Endodermal cell (in vitro differentiated cells): ENCODE results near the gene PTPN22. TPM values are rescaled to one million over a fixed set of nuclear protein-coding genes. Genes with fewer than 3 reads are reported as not detected.

Experiments used
- DNase-seq: peaks from one replicate; pipeline ENCODE4 v3.0.0-alpha.2; 2017
- H3K27ac ChIP-seq: 2 replicates; pipeline ENCODE4 v1.5.1; 2013; ENCODE audit warnings: mild to moderate bottlenecking, low read depth, low read length, moderate library complexity
- H3K27me3 ChIP-seq: 2 replicates; pipeline ENCODE4 v1.6.1; 2013; ENCODE audit warnings: mild to moderate bottlenecking, low read length, moderate library complexity; ENCODE audit not compliant: insufficient read depth, control insufficient read depth, poor library complexity, severe bottlenecking
- H3K36me3 ChIP-seq: 2 replicates; pipeline ENCODE4 v1.7.0; 2013; ENCODE audit warnings: mild to moderate bottlenecking, low read length, moderate library complexity; ENCODE audit not compliant: control insufficient read depth, insufficient read depth
- H3K4me1 ChIP-seq: one replicate; pipeline ENCODE4 v1.7.0; 2013; ENCODE audit warnings: low read length; ENCODE audit not compliant: control insufficient read depth, insufficient read depth
- H3K4me3 ChIP-seq: 2 replicates; pipeline ENCODE4 v1.5.1; 2013; ENCODE audit warnings: mild to moderate bottlenecking, low read length, moderate library complexity
- H3K9ac ChIP-seq: 2 replicates; pipeline ENCODE4 v1.6.1; 2013; ENCODE audit warnings: mild to moderate bottlenecking, low read length, moderate library complexity; ENCODE audit not compliant: poor library complexity, severe bottlenecking; ENCODE audit errors: extremely low read depth
- H3K9me3 ChIP-seq: 2 replicates; pipeline ENCODE4 v1.6.1; 2013; ENCODE audit warnings: mild to moderate bottlenecking, low read length, moderate library complexity; ENCODE audit not compliant: control insufficient read depth
- H3K27ac Mint-ChIP-seq: 2 replicates; pipeline ENCODE4 v1.8.0; 2020; ENCODE audit warnings: mixed read lengths
- H3K27me3 Mint-ChIP-seq: 2 replicates; pipeline ENCODE4 v1.8.0; 2021; ENCODE audit warnings: mild to moderate bottlenecking, mixed read lengths; ENCODE audit not compliant: insufficient read depth
- H3K36me3 Mint-ChIP-seq: 2 replicates; pipeline ENCODE4 v1.8.0; 2020; ENCODE audit warnings: low read depth, mixed read lengths
- H3K4me1 Mint-ChIP-seq: 2 replicates; pipeline ENCODE4 v1.8.0; 2020; ENCODE audit warnings: mixed read lengths
- H3K4me3 Mint-ChIP-seq: 2 replicates; pipeline ENCODE4 v1.8.0; 2020; ENCODE audit warnings: mild to moderate bottlenecking, moderate library complexity, mixed read lengths
- H3K9me3 Mint-ChIP-seq: 2 replicates; pipeline ENCODE4 v1.8.0; 2020; ENCODE audit warnings: mild to moderate bottlenecking, mixed read lengths
- WGBS, 2 experiments: methylation state at CpG; one replicate each; pipeline versions ENCODE4 v1.1.5 to v1.1.7; 2013; ENCODE audit warnings: missing lambda C conversion rate in 2 of 2, mixed read lengths in 1 of 2; ENCODE audit not compliant: insufficient coverage in 1 of 2, insufficient read length in 1 of 2; 5-methylcytosine and 5-hydroxymethylcytosine counted together
- total RNA-seq, 2 donors: library from RNA; stranded (reverse); fragmentation: NEBNext Ultra II Directional in 1 of 2; extraction: Animal tissue kit (Norgen Biotek cat#: 25700) in 1 of 2; gene quantifications; 2 replicates in 1 of 2; 3 replicates in 1 of 2; pipeline ENCODE4 v1.2.1, GENCODE V29; 2021
- TF ChIP-seq, protein P1 (sequence below): fragments of 200-600 bp; sonication (generic); conservative IDR thresholded peaks from 2 replicates; pipeline ENCODE4 v1.5.0; 2021; ENCODE audit warnings: antibody characterized with exemption, mild to moderate bottlenecking

PTPN22 gene
- total RNA-seq, 2 donors from 2014 or later = not detected

DNA sequence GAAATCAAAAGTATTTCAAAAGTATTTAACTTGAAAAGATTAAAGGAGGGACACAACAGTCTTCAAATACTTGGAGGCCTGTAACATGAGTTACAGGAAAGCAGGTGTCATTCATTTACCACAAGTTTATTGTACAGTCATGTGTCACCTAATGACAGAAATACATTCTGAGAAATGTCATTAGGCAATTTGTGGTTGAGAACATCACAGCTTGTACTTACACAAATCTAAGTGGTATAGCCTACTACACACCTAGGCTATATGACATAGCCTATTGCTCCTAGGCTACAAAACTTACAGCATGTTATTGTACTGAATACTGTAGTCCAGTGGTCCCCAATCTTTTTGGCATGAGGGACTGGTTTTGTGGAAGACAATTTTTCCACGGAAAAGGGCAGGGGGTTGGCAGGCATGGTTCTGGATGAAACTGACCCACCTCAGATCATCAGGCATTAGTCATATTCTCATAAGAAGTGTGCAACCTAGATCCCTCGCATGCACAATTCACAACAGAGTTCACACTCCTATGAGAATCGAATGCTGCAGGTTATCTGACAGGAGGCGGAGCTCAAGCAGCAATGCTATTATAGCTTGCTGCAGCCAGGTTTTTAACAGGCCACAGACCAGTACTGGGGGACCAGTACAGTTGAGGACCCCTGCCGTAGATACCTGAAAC is 87.3 kb downstream of the PTPN22 start:
- 89 to 100% methylated on average over 1 to 5 of the region's 5 CpGs for WGBS, 2 experiments
- H3K4me3 Mint-ChIP-seq = no peak overlapping the region
- Histone ChIP-seq H3K4me1 (no peaks in the 10 kb centered on the region), H3K9me3 (no peaks in the 10 kb centered on the region), H3K27ac (no peak overlapping the region), H3K36me3 (peaks cover 7% of the 10 kb centered on the region), H3K9ac (no peak overlapping the region), H3K27me3 (no peaks in the 10 kb centered on the region), H3K4me3 (no peak overlapping the region)
- no peaks in the 10 kb centered on the region for H3K9me3 Mint-ChIP-seq
- no peaks in the 10 kb centered on the region for H3K27me3 Mint-ChIP-seq
- no peak overlapping the region for H3K27ac Mint-ChIP-seq
- H3K36me3 Mint-ChIP-seq = peaks cover 5% of the 10 kb centered on the region
- TF ChIP-seq, protein P1, sequence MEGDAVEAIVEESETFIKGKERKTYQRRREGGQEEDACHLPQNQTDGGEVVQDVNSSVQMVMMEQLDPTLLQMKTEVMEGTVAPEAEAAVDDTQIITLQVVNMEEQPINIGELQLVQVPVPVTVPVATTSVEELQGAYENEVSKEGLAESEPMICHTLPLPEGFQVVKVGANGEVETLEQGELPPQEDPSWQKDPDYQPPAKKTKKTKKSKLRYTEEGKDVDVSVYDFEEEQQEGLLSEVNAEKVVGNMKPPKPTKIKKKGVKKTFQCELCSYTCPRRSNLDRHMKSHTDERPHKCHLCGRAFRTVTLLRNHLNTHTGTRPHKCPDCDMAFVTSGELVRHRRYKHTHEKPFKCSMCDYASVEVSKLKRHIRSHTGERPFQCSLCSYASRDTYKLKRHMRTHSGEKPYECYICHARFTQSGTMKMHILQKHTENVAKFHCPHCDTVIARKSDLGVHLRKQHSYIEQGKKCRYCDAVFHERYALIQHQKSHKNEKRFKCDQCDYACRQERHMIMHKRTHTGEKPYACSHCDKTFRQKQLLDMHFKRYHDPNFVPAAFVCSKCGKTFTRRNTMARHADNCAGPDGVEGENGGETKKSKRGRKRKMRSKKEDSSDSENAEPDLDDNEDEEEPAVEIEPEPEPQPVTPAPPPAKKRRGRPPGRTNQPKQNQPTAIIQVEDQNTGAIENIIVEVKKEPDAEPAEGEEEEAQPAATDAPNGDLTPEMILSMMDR = no peak
- peaks cover 11% of the 10 kb centered on the region for H3K4me1 Mint-ChIP-seq
- no peak for DNase-seq

DNA sequence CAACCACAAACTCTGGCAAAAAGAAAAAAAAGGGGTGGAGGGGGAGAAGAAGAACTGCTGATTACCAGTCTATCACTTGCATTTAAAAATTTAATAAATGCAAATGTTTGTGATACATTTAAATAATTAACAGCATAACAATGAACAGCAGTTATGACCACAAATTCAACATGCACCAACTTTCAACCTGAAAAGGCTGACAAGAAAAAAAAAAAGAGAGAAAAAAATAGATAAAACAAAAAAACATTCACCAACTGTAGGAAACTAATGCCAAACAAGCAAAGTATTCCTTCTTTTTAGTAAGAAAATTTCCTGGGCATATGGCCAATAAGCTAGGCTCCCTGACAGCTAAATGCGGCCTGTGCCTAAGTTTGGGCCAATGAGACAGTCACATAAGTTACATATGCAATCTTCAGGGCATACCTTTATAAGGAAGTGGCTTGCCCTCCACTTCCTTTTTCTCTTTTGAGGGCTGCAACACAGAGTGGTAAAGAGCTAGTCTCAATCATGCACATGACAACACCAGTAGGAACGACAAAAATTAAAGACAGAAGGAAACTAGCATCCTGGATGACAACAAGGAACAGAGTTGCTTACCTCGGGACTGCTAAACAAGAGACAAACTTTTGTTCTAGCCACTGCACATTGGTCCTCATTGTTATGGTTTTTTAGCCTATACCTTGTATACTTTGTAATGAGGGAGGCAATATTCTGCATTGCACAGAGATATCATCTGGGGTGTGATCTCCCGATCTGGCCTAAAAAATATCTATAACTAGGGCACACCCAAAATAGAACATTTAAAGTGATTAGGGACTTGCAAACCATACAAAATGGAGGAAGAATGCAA is 88.0 kb downstream of the PTPN22 start:
- Mint-ChIP-seq H3K27me3 (no peaks in the 10 kb centered on the region), H3K9me3 (no peaks in the 10 kb centered on the region), H3K4me1 (peaks cover 6% of the 10 kb centered on the region)

DNA sequence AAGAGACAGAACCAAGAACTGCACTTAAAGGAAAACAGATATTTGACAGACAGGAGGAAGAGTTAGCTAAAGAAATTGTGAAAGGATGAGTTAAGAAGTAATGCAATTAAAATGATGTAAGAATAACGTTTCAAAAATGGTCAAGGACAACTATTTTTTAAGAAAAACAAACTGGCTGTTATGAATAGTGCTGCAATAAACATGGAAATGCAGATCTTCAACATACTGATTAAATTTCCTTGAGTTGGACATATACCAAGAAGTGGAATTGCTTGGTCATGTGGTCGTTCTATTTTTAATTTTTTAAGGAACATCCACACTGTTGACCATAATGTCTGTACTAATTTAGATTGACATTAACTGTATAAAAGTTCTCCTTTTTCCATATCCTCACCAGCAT is 89.1 kb downstream of the PTPN22 start:
- H3K9ac ChIP-seq = no peak overlapping the region
- H3K27me3 ChIP-seq = no peaks in the 10 kb centered on the region
- Mint-ChIP-seq H3K36me3 (peaks cover 11% of the 10 kb centered on the region), H3K27me3 (no peaks in the 10 kb centered on the region), H3K9me3 (no peaks in the 10 kb centered on the region), H3K4me3 (no peak overlapping the region), H3K4me1 (peaks cover 5% of the 10 kb centered on the region), H3K27ac (no peak overlapping the region)
- no peak overlapping the region for H3K4me3 ChIP-seq
- H3K36me3 ChIP-seq = peaks cover 6% of the 10 kb centered on the region
- no peaks in the 10 kb centered on the region for H3K9me3 ChIP-seq
- TF ChIP-seq, protein P1 = no peak
- no peak overlapping the region for H3K27ac ChIP-seq
- DNase-seq = no peak
- WGBS, 2 experiments = 95 to 100% methylated on average over 2 of the region's 2 CpGs
- H3K4me1 ChIP-seq = no peaks in the 10 kb centered on the region

More for the DNA sequence above, 88.0 kb downstream of the PTPN22 start:
- H3K9ac ChIP-seq = no peak overlapping the region
- no peak overlapping the region for H3K4me3 Mint-ChIP-seq
- no peaks in the 10 kb centered on the region for H3K4me1 ChIP-seq
- peaks cover 6% of the 10 kb centered on the region for H3K36me3 ChIP-seq
- TF ChIP-seq, protein P1 = no peak
- WGBS, 2 experiments = 86 to 97% methylated on average over 3 to 4 of the region's 4 CpGs
- no peak overlapping the region for H3K4me3 ChIP-seq
- H3K9me3 ChIP-seq = no peaks in the 10 kb centered on the region
- no peak overlapping the region for H3K27ac Mint-ChIP-seq
- H3K36me3 Mint-ChIP-seq = peaks cover 8% of the 10 kb centered on the region
- H3K27ac ChIP-seq = no peak overlapping the region
- no peak for DNase-seq
- no peaks in the 10 kb centered on the region for H3K27me3 ChIP-seq
